ENCODE results near the gene OSBPL5.

DNA sequence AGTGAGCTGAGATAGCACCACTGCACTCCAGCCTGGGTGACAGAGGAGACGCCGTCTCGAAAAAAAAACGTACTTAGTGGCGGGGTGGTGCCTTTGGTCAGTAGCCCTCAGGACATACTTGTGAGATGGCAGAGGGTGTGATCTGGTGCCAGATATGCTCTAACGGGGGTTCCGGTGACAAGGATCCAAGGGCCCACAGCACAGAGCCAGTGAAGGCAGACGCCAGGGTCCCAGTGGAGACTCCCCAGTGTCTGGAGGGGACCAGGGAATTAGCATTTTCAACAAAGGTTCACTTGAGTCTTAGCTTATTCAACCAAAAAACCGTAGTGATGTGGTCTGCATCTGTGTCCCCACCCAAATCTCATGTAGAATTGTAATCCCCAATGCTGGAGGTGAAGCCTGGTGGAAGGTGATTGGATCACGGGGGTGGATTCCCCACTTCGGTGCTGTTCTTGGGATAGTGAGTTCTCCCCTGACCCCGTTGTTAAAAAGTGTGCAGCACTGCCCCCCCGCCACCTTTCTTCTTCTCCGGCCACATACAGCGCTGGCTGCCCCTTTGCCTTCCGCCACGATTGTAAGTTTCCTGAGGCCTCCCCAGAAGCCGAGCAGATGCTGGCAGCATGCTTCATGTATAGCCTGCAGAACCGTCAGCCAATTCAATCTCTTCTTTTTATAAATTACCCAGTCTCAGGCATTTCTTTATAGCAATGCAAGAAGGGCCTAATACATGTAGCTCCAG lies 26.6 kb upstream of the OSBPL5 start:
- TF ChIP-seq, protein P1, sequence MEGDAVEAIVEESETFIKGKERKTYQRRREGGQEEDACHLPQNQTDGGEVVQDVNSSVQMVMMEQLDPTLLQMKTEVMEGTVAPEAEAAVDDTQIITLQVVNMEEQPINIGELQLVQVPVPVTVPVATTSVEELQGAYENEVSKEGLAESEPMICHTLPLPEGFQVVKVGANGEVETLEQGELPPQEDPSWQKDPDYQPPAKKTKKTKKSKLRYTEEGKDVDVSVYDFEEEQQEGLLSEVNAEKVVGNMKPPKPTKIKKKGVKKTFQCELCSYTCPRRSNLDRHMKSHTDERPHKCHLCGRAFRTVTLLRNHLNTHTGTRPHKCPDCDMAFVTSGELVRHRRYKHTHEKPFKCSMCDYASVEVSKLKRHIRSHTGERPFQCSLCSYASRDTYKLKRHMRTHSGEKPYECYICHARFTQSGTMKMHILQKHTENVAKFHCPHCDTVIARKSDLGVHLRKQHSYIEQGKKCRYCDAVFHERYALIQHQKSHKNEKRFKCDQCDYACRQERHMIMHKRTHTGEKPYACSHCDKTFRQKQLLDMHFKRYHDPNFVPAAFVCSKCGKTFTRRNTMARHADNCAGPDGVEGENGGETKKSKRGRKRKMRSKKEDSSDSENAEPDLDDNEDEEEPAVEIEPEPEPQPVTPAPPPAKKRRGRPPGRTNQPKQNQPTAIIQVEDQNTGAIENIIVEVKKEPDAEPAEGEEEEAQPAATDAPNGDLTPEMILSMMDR (IDR thresholded peaks at IDR 0.05): no peak
- TF ChIP-seq POLR2A (IDR thresholded peaks at IDR 0.05; ENCODE audit: low read depth) (no peak), POLR2AphosphoS5 (IDR thresholded peaks at IDR 0.05) (no peak)
